ENCODE data around the gene SMCO4. TPM values are rescaled to one million over a fixed set of nuclear protein-coding genes. Genes with fewer than 3 reads are reported as not detected.

The SMCO4 gene
- total RNA-seq, 1 experiment from 2014 or later: 9.3 TPM

- intact Hi-C loops (cut with micrococcal nuclease; ENCODE audit: unreplicated experiment): no loop called here
- TF ChIP-seq CTCF (conservative IDR thresholded peaks at IDR 0.05; ENCODE audit: low read depth, low read length) (no peak), EZH2 (IDR thresholded peaks at IDR 0.05; ENCODE audit: borderline replicate concordance, low read depth, low read length, poor library complexity, severe bottlenecking) (no peak)
- Histone ChIP-seq H3K4me1 (ENCODE audit: insufficient read depth, low read length, poor library complexity, severe bottlenecking) (no peaks in the 10 kb centered on the region), H3K9me3 (ENCODE audit: low read depth, low read length, poor library complexity, severe bottlenecking) (no peaks in the 10 kb centered on the region), H3K4me3 (ENCODE audit: low read depth, low read length, poor library complexity, severe bottlenecking) (no peak overlapping the region), H3K36me3 (ENCODE audit: insufficient read depth, low read length, poor library complexity, severe bottlenecking) (no peaks in the 10 kb centered on the region), H3K27ac (ENCODE audit: low read depth, low read length, poor library complexity, severe bottlenecking) (no peak overlapping the region), H3K27me3 (replicated peaks; ENCODE audit: insufficient read depth, low read depth, low read length, poor library complexity) (no peaks in the 10 kb centered on the region)
- ChIA-PET POLR2A (ENCODE audit: low non-redundant PET) (interaction anchor here (0.6 kb wide), 1 partner anchor 1160 kb away, joined by 3 read pairs; no protein-coding TSS in a partner anchor), CTCF (no interaction called here)
- BruUV-seq (replicated peaks): no TSS peak
- DNase-seq (ENCODE audit: low spot score): no peak
Measured at GRCh38 chr11:93476796-93477195, 66.4 kb downstream of the SMCO4 start.

GRCh38 chr11:93474123-93474522 is 69.1 kb downstream of the SMCO4 start:
- Histone ChIP-seq H3K27ac (ENCODE audit: low read depth, low read length, poor library complexity, severe bottlenecking) (no peak overlapping the region), H3K36me3 (ENCODE audit: insufficient read depth, low read length, poor library complexity, severe bottlenecking) (no peaks in the 10 kb centered on the region), H3K9me3 (ENCODE audit: low read depth, low read length, poor library complexity, severe bottlenecking) (no peaks in the 10 kb centered on the region), H3K27me3 (replicated peaks; ENCODE audit: insufficient read depth, low read depth, low read length, poor library complexity) (no peaks in the 10 kb centered on the region), H3K4me1 (ENCODE audit: insufficient read depth, low read length, poor library complexity, severe bottlenecking) (no peaks in the 10 kb centered on the region), H3K4me3 (ENCODE audit: low read depth, low read length, poor library complexity, severe bottlenecking) (no peak overlapping the region)
- CTCF ChIA-PET: interaction anchor here (0.6 kb wide), 1 partner anchor 447 kb away, joined by 5 read pairs; no protein-coding TSS in a partner anchor
- no TSS peak for BruUV-seq (replicated peaks)
- intact Hi-C loops (cut with micrococcal nuclease; ENCODE audit: unreplicated experiment): no loop called here
- POLR2A ChIA-PET (ENCODE audit: low non-redundant PET): no interaction called here
- peak; percentile 38 for DNase-seq (ENCODE audit: low spot score)
- TF ChIP-seq CTCF (conservative IDR thresholded peaks at IDR 0.05; ENCODE audit: low read depth, low read length): no peak
- TF ChIP-seq EZH2 (IDR thresholded peaks at IDR 0.05; ENCODE audit: borderline replicate concordance, low read depth, low read length, poor library complexity, severe bottlenecking): no peak

- Histone ChIP-seq H3K27ac (ENCODE audit: low read depth, low read length, poor library complexity, severe bottlenecking) (no peak overlapping the region), H3K27me3 (replicated peaks; ENCODE audit: insufficient read depth, low read depth, low read length, poor library complexity) (no peaks in the 10 kb centered on the region), H3K36me3 (ENCODE audit: insufficient read depth, low read length, poor library complexity, severe bottlenecking) (no peaks in the 10 kb centered on the region), H3K9me3 (ENCODE audit: low read depth, low read length, poor library complexity, severe bottlenecking) (no peaks in the 10 kb centered on the region), H3K4me3 (ENCODE audit: low read depth, low read length, poor library complexity, severe bottlenecking) (no peak overlapping the region), H3K4me1 (ENCODE audit: insufficient read depth, low read length, poor library complexity, severe bottlenecking) (no peaks in the 10 kb centered on the region)
- BruUV-seq (replicated peaks): no TSS peak
- ChIA-PET POLR2A (ENCODE audit: low non-redundant PET) (interaction anchor here (0.6 kb wide), 1 partner anchor 17 kb away, joined by 6 read pairs; no protein-coding TSS in a partner anchor), CTCF (no interaction called here)
- DNase-seq (ENCODE audit: low spot score): no peak
- TF ChIP-seq EZH2 (IDR thresholded peaks at IDR 0.05; ENCODE audit: borderline replicate concordance, low read depth, low read length, poor library complexity, severe bottlenecking) (no peak), CTCF (conservative IDR thresholded peaks at IDR 0.05; ENCODE audit: low read depth, low read length) (no peak)
- intact Hi-C loops (cut with micrococcal nuclease; ENCODE audit: unreplicated experiment): no loop called here
Measured at GRCh38 chr11:93468290-93468689, 74.9 kb downstream of the SMCO4 start.
